Measurements from ENCODE around the gene IPO5.

IPO5 gene

GRCh38 chr13:98066636-98067035 lies 113.2 kb downstream of the IPO5 start:
- no peak for FAIRE-seq

GRCh38 chr13:98068521-98068920 lies 115.0 kb downstream of the IPO5 start:
- FAIRE-seq, result no peak

- FAIRE-seq, result no peak
Observed at GRCh38 chr13:98069985-98070384, 116.5 kb downstream of the IPO5 start.

- no peak for FAIRE-seq
Observed at GRCh38 chr13:98071316-98071715, 117.8 kb downstream of the IPO5 start.

- FAIRE-seq, result no peak
Observed at GRCh38 chr13:98072476-98072875, 119.0 kb downstream of the IPO5 start.

Measured in colon (tissue), 2 donors.